ENCODE measurements around the gene FRMD3. TPM values are rescaled to one million over a fixed set of nuclear protein-coding genes. Genes with fewer than 3 reads are reported as not detected.

FRMD3 gene
- total RNA-seq, 1 experiment from 2014 or later, result 1.9 TPM

- H2AFZ ChIP-seq, result no peak overlapping the region
- H3K36me3 ChIP-seq (ENCODE audit: low read depth), result no peaks in the 10 kb centered on the region
- DNase-seq, result no peak
- no peak for TF ChIP-seq EZH2 (IDR thresholded peaks at IDR 0.05; ENCODE audit: low read depth)
- TF ChIP-seq CTCF (conservative IDR thresholded peaks at IDR 0.05), result no peak
- no peaks in the 10 kb centered on the region for H3K27me3 ChIP-seq (ENCODE audit: insufficient read depth, low read depth)
- ChIA-PET POLR2A (ENCODE audit: unreplicated experiment) (no interaction called here), CTCF (no interaction called here)
- intact Hi-C loops (cut with micrococcal nuclease; ENCODE audit: unreplicated experiment), result no loop called here
- H3K79me2 ChIP-seq (ENCODE audit: low read depth), result no peaks in the 10 kb centered on the region
- no peak overlapping the region for H3K27ac ChIP-seq
- no peak overlapping the region for H3K4me3 ChIP-seq
- no peaks in the 10 kb centered on the region for H3K4me1 ChIP-seq (replicated peaks; ENCODE audit: insufficient read depth)
- H3K9me3 ChIP-seq (ENCODE audit: insufficient read depth, low read depth), result no peaks in the 10 kb centered on the region
- H4K20me1 ChIP-seq (ENCODE audit: insufficient read depth), result no peaks in the 10 kb centered on the region
- H3F3A ChIP-seq (ENCODE audit: insufficient read depth, low read depth), result no peaks in the 10 kb centered on the region
- H3K4me2 ChIP-seq, result no peak overlapping the region
- no TSS peak for BruUV-seq (replicated peaks)
- no peaks in the 10 kb centered on the region for H3K9me2 ChIP-seq (ENCODE audit: insufficient read depth)
Observed at GRCh38 chr9:83456226-83456625, 82.0 kb downstream of the FRMD3 start.

GRCh38 chr9:83454076-83454475 is 84.1 kb downstream of the FRMD3 start:
- no peak for TF ChIP-seq CTCF (conservative IDR thresholded peaks at IDR 0.05)
- TF ChIP-seq EZH2 (IDR thresholded peaks at IDR 0.05; ENCODE audit: low read depth), result no peak
- BruUV-seq (replicated peaks), result no TSS peak
- intact Hi-C loops (cut with micrococcal nuclease; ENCODE audit: unreplicated experiment), result no loop called here

GRCh38 chr9:83451308-83451707 is 86.9 kb downstream of the FRMD3 start:
- no peaks in the 10 kb centered on the region for H3K36me3 ChIP-seq (ENCODE audit: low read depth)
- H3K4me3 ChIP-seq, result no peak overlapping the region
- no peak overlapping the region for H3K4me2 ChIP-seq
- no TSS peak for BruUV-seq (replicated peaks)
- no peaks in the 10 kb centered on the region for H3K4me1 ChIP-seq (replicated peaks; ENCODE audit: insufficient read depth)
- no peaks in the 10 kb centered on the region for H3K27me3 ChIP-seq (ENCODE audit: insufficient read depth, low read depth)
- DNase-seq, result peak; percentile 64 to 66
- no peak overlapping the region for H2AFZ ChIP-seq
- no peaks in the 10 kb centered on the region for H3K79me2 ChIP-seq (ENCODE audit: low read depth)
- no peaks in the 10 kb centered on the region for H3K9me2 ChIP-seq (ENCODE audit: insufficient read depth)
- H3K9me3 ChIP-seq (ENCODE audit: insufficient read depth, low read depth), result no peaks in the 10 kb centered on the region
- H3F3A ChIP-seq (ENCODE audit: insufficient read depth, low read depth), result no peaks in the 10 kb centered on the region
- CTCF ChIA-PET, result interaction anchor here (0.7 kb wide), 1 partner anchor 457 kb away, joined by 3 read pairs; no protein-coding TSS in a partner anchor
- no peak for TF ChIP-seq EZH2 (IDR thresholded peaks at IDR 0.05; ENCODE audit: low read depth)
- no peak for TF ChIP-seq CTCF (conservative IDR thresholded peaks at IDR 0.05)
- intact Hi-C loops (cut with micrococcal nuclease; ENCODE audit: unreplicated experiment), result no loop called here
- H3K27ac ChIP-seq, result no peak overlapping the region
- H4K20me1 ChIP-seq (ENCODE audit: insufficient read depth), result no peaks in the 10 kb centered on the region
- POLR2A ChIA-PET (ENCODE audit: unreplicated experiment), result interaction anchor here (0.6 kb wide), 2 partner anchors 17 to 257 kb away, joined by 3 read pairs; no protein-coding TSS in a partner anchor

More at GRCh38 chr9:83454076-83454475, 84.1 kb downstream of the FRMD3 start:
- Histone ChIP-seq H3K27me3 (ENCODE audit: insufficient read depth, low read depth) (no peaks in the 10 kb centered on the region), H3K9me2 (ENCODE audit: insufficient read depth) (no peaks in the 10 kb centered on the region), H3K27ac (no peak overlapping the region), H3K9me3 (ENCODE audit: insufficient read depth, low read depth) (no peaks in the 10 kb centered on the region), H4K20me1 (ENCODE audit: insufficient read depth) (no peaks in the 10 kb centered on the region), H3F3A (ENCODE audit: insufficient read depth, low read depth) (no peaks in the 10 kb centered on the region), H3K4me1 (replicated peaks; ENCODE audit: insufficient read depth) (no peaks in the 10 kb centered on the region), H3K4me2 (no peak overlapping the region), H3K36me3 (ENCODE audit: low read depth) (no peaks in the 10 kb centered on the region), H2AFZ (no peak overlapping the region), H3K79me2 (ENCODE audit: low read depth) (no peaks in the 10 kb centered on the region), H3K4me3 (no peak overlapping the region)
- no peak for DNase-seq
- POLR2A ChIA-PET (ENCODE audit: unreplicated experiment), result no interaction called here
- CTCF ChIA-PET, result no interaction called here
